Hepatocyte (in vitro differentiated cells): Measurements from ENCODE around the gene SPACA4. TPM values are rescaled to one million over a fixed set of nuclear protein-coding genes. Genes with fewer than 3 reads are reported as not detected.

Experiments
- DNase-seq: peaks from one replicate; pipeline ENCODE4 v3.0.0-alpha.2; 2016; ENCODE audit warnings: low spot score
- H2AFZ ChIP-seq: fragments of 200-600 bp; sonication (generic); 2 replicates; pipeline ENCODE4 v1.6.0; 2016; ENCODE audit warnings: antibody characterized with exemption, mild to moderate bottlenecking
- H3K27ac ChIP-seq: fragments of 200-600 bp; sonication (generic); 2 replicates; pipeline ENCODE4 v1.5.1; 2016; ENCODE audit warnings: mild to moderate bottlenecking
- H3K27me3 ChIP-seq: fragments of 200-600 bp; sonication (generic); 2 replicates; pipeline ENCODE4 v1.6.1; 2016
- H3K36me3 ChIP-seq: fragments of 200-600 bp; sonication (generic); replicated peaks from 2 replicates; pipeline ENCODE4 v1.5.1; 2016; ENCODE audit warnings: low read depth; ENCODE audit not compliant: insufficient read depth
- H3K4me1 ChIP-seq: fragments of 200-600 bp; sonication (generic); 2 replicates; pipeline ENCODE4 v1.5.1; 2016; ENCODE audit warnings: mild to moderate bottlenecking, moderate library complexity; ENCODE audit not compliant: insufficient read depth
- H3K4me2 ChIP-seq: fragments of 200-600 bp; sonication (generic); 2 replicates; pipeline ENCODE4 v1.6.0; 2016
- H3K4me3 ChIP-seq: fragments of 200-600 bp; sonication (generic); 2 replicates; pipeline ENCODE4 v1.5.1; 2016; ENCODE audit warnings: mild to moderate bottlenecking
- H3K79me2 ChIP-seq: fragments of 200-600 bp; sonication (generic); 2 replicates; pipeline ENCODE4 v1.6.0; 2017; ENCODE audit warnings: mild to moderate bottlenecking
- H3K9me2 ChIP-seq: fragments of 200-600 bp; sonication (generic); replicated peaks from 2 replicates; pipeline ENCODE4 v1.6.0; 2017; ENCODE audit warnings: mild to moderate bottlenecking; ENCODE audit not compliant: insufficient read depth
- H3K9me3 ChIP-seq: fragments of 200-600 bp; sonication (generic); 2 replicates; pipeline ENCODE4 v1.5.1; 2016; ENCODE audit warnings: low read depth, mild to moderate bottlenecking
- H4K20me1 ChIP-seq: fragments of 200-600 bp; sonication (generic); 2 replicates; pipeline ENCODE4 v1.6.0; 2016; ENCODE audit warnings: mild to moderate bottlenecking; ENCODE audit not compliant: insufficient read depth, poor library complexity, severe bottlenecking
- CTCF ChIP-seq: fragments of 200-600 bp; sonication (generic); IDR thresholded peaks from 2 replicates; pipeline ENCODE4 v1.5.1; 2016; ENCODE audit warnings: antibody characterized with exemption, mild to moderate bottlenecking; ENCODE audit not compliant: poor library complexity
- EZH2 ChIP-seq: fragments of 200-600 bp; sonication (generic); IDR thresholded peaks from 2 replicates; pipeline ENCODE4 v1.6.1; 2016; ENCODE audit warnings: antibody characterized with exemption, mild to moderate bottlenecking, borderline replicate concordance
- EZH2phosphoT487 ChIP-seq: fragments of 200-600 bp; sonication (generic); IDR thresholded peaks from one replicate; pipeline ENCODE4 v1.6.1; 2018; ENCODE audit warnings: antibody characterized with exemption, mild to moderate bottlenecking, low read depth, moderate library complexity; ENCODE audit not compliant: unreplicated experiment, severe bottlenecking
- WGBS: methylation state at CpG from one replicate; pipeline ENCODE4 v1.1.6; 2016; ENCODE audit warnings: low lambda C conversion rate; ENCODE audit errors: missing lambda C conversion rate; 5-methylcytosine and 5-hydroxymethylcytosine counted together
- polyA plus RNA-seq: library from polyadenylated mRNA; unstranded; fragments of >200 nt; fragmentation: Nextera tagmentation; extraction: Ambion mirVana; gene quantifications from 2 replicates; pipeline ENCODE4 v1.2.1, GENCODE V29; 2016
- total RNA-seq: library from RNA; depleted of rRNA; stranded (reverse); fragments of >200 nt; gene quantifications from 2 replicates; pipeline ENCODE4 v1.2.3, GENCODE V29; 2014

SPACA4 gene
- total and polyA plus RNA-seq, 2 experiments from 2014 or later: 0.30 TPM; not detected in 1

- Histone ChIP-seq H3K4me1 (no peaks in the 10 kb centered on the region), H3K36me3 (no peaks in the 10 kb centered on the region), H3K79me2 (no peaks in the 10 kb centered on the region), H4K20me1 (no peaks in the 10 kb centered on the region), H3K4me2 (no peak overlapping the region), H3K9me3 (no peaks in the 10 kb centered on the region), H3K4me3 (no peak overlapping the region), H2AFZ (no peak overlapping the region), H3K9me2 (no peaks in the 10 kb centered on the region), H3K27me3 (no peaks in the 10 kb centered on the region), H3K27ac (no peak overlapping the region)
- DNase-seq: no peak
- WGBS: 94% methylated on average over 12 of the region's 12 CpGs
- no peak for TF ChIP-seq EZH2
- TF ChIP-seq EZH2phosphoT487: no peak
- TF ChIP-seq CTCF: no peak
Observed at GRCh38 chr19:48650974-48651682, 44.6 kb downstream of the SPACA4 start.

GRCh38 chr19:48651683-48652048 is 45.1 kb downstream of the SPACA4 start:
- no peak for DNase-seq
- Histone ChIP-seq H3K27me3 (no peaks in the 10 kb centered on the region), H3K4me1 (no peaks in the 10 kb centered on the region), H2AFZ (no peak overlapping the region), H3K79me2 (no peaks in the 10 kb centered on the region), H3K9me3 (no peaks in the 10 kb centered on the region), H3K4me2 (no peak overlapping the region), H3K9me2 (no peaks in the 10 kb centered on the region), H3K36me3 (no peaks in the 10 kb centered on the region), H3K27ac (no peak overlapping the region), H4K20me1 (no peaks in the 10 kb centered on the region), H3K4me3 (no peak overlapping the region)
- 87% methylated on average over 5 of the region's 5 CpGs for WGBS
- TF ChIP-seq EZH2 (no peak), EZH2phosphoT487 (no peak), CTCF (no peak)

- peak; percentile 27 for DNase-seq
- Histone ChIP-seq H3K9me2 (no peaks in the 10 kb centered on the region), H3K4me3 (no peak overlapping the region), H3K27ac (no peak overlapping the region), H3K27me3 (no peaks in the 10 kb centered on the region), H3K4me1 (no peaks in the 10 kb centered on the region), H3K79me2 (no peaks in the 10 kb centered on the region), H3K36me3 (no peaks in the 10 kb centered on the region), H2AFZ (no peak overlapping the region), H3K4me2 (no peak overlapping the region), H3K9me3 (no peaks in the 10 kb centered on the region), H4K20me1 (no peaks in the 10 kb centered on the region)
- TF ChIP-seq CTCF (no peak), EZH2phosphoT487 (no peak), EZH2 (no peak)
- 74% methylated on average over 11 of the region's 11 CpGs for WGBS
Observed at GRCh38 chr19:48654299-48655059, 47.9 kb downstream of the SPACA4 start.
